NB4 (cell line): ENCODE data around the gene MMP2.

Experiments
- CTCF ChIP-seq: IDR thresholded peaks from one replicate; pipeline ENCODE4 v1.5.1; 2012; ENCODE audit warnings: low read depth, low read length
- MAX ChIP-seq: IDR thresholded peaks from 2 replicates; pipeline ENCODE4 v1.6.1; 2011; ENCODE audit warnings: low read depth, low read length
- POLR2A ChIP-seq: IDR thresholded peaks from 2 replicates; pipeline ENCODE4 v1.6.1; 2011; ENCODE audit warnings: mild to moderate bottlenecking; ENCODE audit not compliant: insufficient read length; ENCODE audit errors: extremely low read depth

- TF ChIP-seq MAX (peak; percentile 67), CTCF (no peak), POLR2A (no peak)
These were observed 34.1 kb upstream of the MMP2 start for GRCh38 chr16:55444754-55445485.
